ENCODE data around the gene KLHL29.

KLHL29 gene

DNA sequence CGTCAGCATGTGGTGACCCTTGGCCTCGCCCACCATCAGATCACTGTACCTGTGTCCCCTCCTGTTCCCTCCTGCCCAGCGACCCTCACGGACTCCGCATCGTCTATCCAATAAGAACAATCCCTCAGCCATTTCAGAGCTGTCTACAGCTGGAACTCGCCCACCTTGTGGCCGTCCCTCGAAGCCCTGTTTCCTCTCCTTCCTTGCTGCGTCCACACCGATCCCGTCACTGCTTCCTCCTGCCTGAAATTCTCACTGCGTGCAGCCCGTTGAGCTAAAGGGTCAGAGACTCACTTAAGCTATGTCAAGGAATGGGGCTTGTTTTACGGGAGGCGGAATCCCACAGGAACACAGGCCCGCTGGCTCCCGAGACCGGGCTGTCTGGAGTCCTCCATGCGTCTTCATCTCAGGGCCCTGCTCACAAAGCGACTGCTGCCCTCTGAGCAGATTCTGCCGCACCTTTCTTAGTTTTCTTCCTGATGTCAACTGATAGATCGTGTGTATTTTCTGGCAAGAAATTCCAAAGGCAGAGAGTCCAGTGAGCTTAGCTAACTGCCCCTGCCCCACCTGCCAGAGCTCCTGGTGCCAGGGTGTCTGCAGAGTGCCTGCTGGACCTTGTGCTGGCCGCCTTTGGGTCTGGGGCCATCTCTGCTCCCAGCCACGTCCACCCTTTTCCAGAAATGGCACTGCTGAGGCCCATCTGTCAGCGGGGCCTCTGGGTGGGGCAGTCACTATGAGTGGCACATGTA lies 35.3 kb downstream of the KLHL29 start:
- Histone ChIP-seq H3K27me3 (ENCODE audit: insufficient read depth, low read length) (no peaks in the 10 kb centered on the region), H3K4me1 (ENCODE audit: control insufficient read depth in 1 of 2, insufficient read depth in 2 of 2, low read length in 2 of 2) (peaks cover 35 to 47% of the 10 kb centered on the region in 2 experiments), H3K18ac (ENCODE audit: low read length) (peak overlapping the region; percentile 12), H3K9me3 (ENCODE audit: insufficient read depth, low read depth, low read length) (peaks cover 4% of the 10 kb centered on the region), H2BK5ac (ENCODE audit: low read depth, low read length, poor library complexity) (no peak overlapping the region), H3K79me1 (ENCODE audit: low read length) (peaks cover 19% of the 10 kb centered on the region), H2BK12ac (ENCODE audit: low read length) (peak overlapping the region; percentile 19), H4K91ac (ENCODE audit: low read depth, low read length) (no peak overlapping the region), H2AK5ac (ENCODE audit: low read length) (peak overlapping the region; percentile 9), H4K12ac (ENCODE audit: low read depth, low read length) (no peak overlapping the region), H3K4me2 (ENCODE audit: low read length) (no peak overlapping the region), H3K4me3 (ENCODE audit: low read depth, low read length) (no peak overlapping the region), H3K4ac (ENCODE audit: low read depth, low read length) (no peak overlapping the region), H3K23ac (ENCODE audit: low read length) (no peak overlapping the region), H3K27ac (ENCODE audit: low read depth, low read length) (no peak overlapping the region), H2BK120ac (ENCODE audit: insufficient read depth, low read length, poor library complexity) (peak overlapping the region; percentile 16), H4K8ac (ENCODE audit: low read depth, low read length) (no peak overlapping the region), H3K14ac (ENCODE audit: low read length) (peak overlapping the region; percentile 16), H3K36me3 (ENCODE audit: control insufficient read depth in 1 of 2, insufficient read depth in 2 of 2, low read length in 2 of 2) (peaks cover 0 to 2% of the 10 kb centered on the region in 2 experiments), H3K79me2 (ENCODE audit: control insufficient read depth, insufficient read depth, low read length, poor library complexity) (peaks cover 1% of the 10 kb centered on the region), H3K9ac (ENCODE audit: low read length) (no peak overlapping the region), H2AFZ (ENCODE audit: insufficient read depth, low read length, poor library complexity) (no peak overlapping the region)
- DNase-seq, result no peak
- no CpG with 5 or more reads among the region's 26 CpGs for WGBS (ENCODE audit: extremely low coverage, insufficient coverage, insufficient read length)

DNA sequence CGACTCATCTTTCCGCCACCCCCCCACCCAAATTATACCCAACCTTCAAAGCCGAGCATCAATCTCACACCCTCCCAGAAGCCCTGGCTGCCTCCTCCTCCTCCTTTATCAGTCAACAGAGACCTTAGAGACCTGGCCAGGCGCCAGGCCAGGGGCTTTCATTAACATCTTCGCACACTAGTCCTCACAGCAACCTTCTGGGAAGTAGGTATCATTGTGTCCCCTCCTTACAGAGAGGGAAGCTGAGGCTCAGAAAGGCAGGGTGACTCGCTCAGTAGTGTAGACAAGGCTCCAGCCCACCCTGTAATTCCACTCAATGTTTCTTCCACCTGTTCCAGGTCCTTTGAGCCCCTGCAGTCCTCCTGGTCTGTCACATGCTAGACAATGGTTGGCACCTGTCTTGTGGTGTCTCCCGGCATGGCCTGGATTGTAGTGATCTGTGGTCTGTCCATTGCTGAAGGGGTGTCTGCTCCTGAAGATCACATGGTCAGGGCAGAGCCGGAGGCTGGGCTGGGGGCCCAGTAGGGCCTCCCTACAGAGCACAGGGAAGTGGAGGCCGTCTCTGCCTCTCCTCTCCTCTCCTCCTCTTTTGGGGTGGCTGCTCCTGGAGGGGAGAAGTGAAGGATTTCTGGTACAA lies 36.0 kb downstream of the KLHL29 start:
- Histone ChIP-seq H4K8ac (ENCODE audit: low read depth, low read length) (no peak overlapping the region), H2BK5ac (ENCODE audit: low read depth, low read length, poor library complexity) (no peak overlapping the region), H3K4me3 (ENCODE audit: low read depth, low read length) (no peak overlapping the region), H3K4ac (ENCODE audit: low read depth, low read length) (no peak overlapping the region), H3K27me3 (ENCODE audit: insufficient read depth, low read length) (no peaks in the 10 kb centered on the region), H3K9ac (ENCODE audit: low read length) (no peak overlapping the region), H3K23ac (ENCODE audit: low read length) (no peak overlapping the region), H4K91ac (ENCODE audit: low read depth, low read length) (peak overlapping the region; percentile 1), H4K12ac (ENCODE audit: low read depth, low read length) (no peak overlapping the region), H2AK5ac (ENCODE audit: low read length) (no peak overlapping the region), H3K9me3 (ENCODE audit: insufficient read depth, low read depth, low read length) (peaks cover 4% of the 10 kb centered on the region), H3K4me1 (ENCODE audit: control insufficient read depth in 1 of 2, insufficient read depth in 2 of 2, low read length in 2 of 2) (peaks cover 42 to 54% of the 10 kb centered on the region in 2 experiments), H2BK120ac (ENCODE audit: insufficient read depth, low read length, poor library complexity) (no peak overlapping the region), H2AFZ (ENCODE audit: insufficient read depth, low read length, poor library complexity) (no peak overlapping the region), H2BK12ac (ENCODE audit: low read length) (no peak overlapping the region), H3K27ac (ENCODE audit: low read depth, low read length) (no peak overlapping the region), H3K18ac (ENCODE audit: low read length) (no peak overlapping the region), H3K79me1 (ENCODE audit: low read length) (peaks cover 24% of the 10 kb centered on the region), H3K4me2 (ENCODE audit: low read length) (no peak overlapping the region), H3K79me2 (ENCODE audit: control insufficient read depth, insufficient read depth, low read length, poor library complexity) (peaks cover 1% of the 10 kb centered on the region), H3K36me3 (ENCODE audit: control insufficient read depth in 1 of 2, insufficient read depth in 2 of 2, low read length in 2 of 2) (peaks cover 0 to 2% of the 10 kb centered on the region in 2 experiments), H3K14ac (ENCODE audit: low read length) (no peak overlapping the region)
- no peak for DNase-seq
- whole genome bisulfite sequencing (ENCODE audit: extremely low coverage, insufficient coverage, insufficient read length), result no CpG with 5 or more reads among the region's 9 CpGs

GRCh38 chr2:23422089-23423061 lies 37.4 kb downstream of the KLHL29 start:
- peak overlapping the region; percentile 6 for H2AK5ac ChIP-seq (ENCODE audit: low read length)

More at GRCh38 chr2:23422089-23423061, 37.4 kb downstream of the KLHL29 start:
- H3K4me1 ChIP-seq (ENCODE audit: control insufficient read depth in 1 of 2, insufficient read depth in 2 of 2, low read length in 2 of 2), result peaks cover 49 to 63% of the 10 kb centered on the region in 2 experiments
- peaks cover 4% of the 10 kb centered on the region for H3K9me3 ChIP-seq (ENCODE audit: insufficient read depth, low read depth, low read length)
- H3K79me1 ChIP-seq (ENCODE audit: low read length), result peaks cover 24% of the 10 kb centered on the region
- H3K79me2 ChIP-seq (ENCODE audit: control insufficient read depth, insufficient read depth, low read length, poor library complexity), result peaks cover 1% of the 10 kb centered on the region
- H3K4me2 ChIP-seq (ENCODE audit: low read length), result no peak overlapping the region
- peak overlapping the region; percentile 26 for H4K91ac ChIP-seq (ENCODE audit: low read depth, low read length)
- H2BK5ac ChIP-seq (ENCODE audit: low read depth, low read length, poor library complexity), result no peak overlapping the region
- peak overlapping the region; percentile 32 for H2BK12ac ChIP-seq (ENCODE audit: low read length)
- no peak overlapping the region for H2AFZ ChIP-seq (ENCODE audit: insufficient read depth, low read length, poor library complexity)
- H3K4me3 ChIP-seq (ENCODE audit: low read depth, low read length), result peak overlapping the region; percentile 27
- peak in 1 of 2 donors; percentile 41 for DNase-seq
- H3K23ac ChIP-seq (ENCODE audit: low read length), result peak overlapping the region; percentile 74
- H3K27ac ChIP-seq (ENCODE audit: low read depth, low read length), result peak overlapping the region; percentile 52
- H2BK120ac ChIP-seq (ENCODE audit: insufficient read depth, low read length, poor library complexity), result no peak overlapping the region
- H3K14ac ChIP-seq (ENCODE audit: low read length), result peak overlapping the region; percentile 18
- H3K9ac ChIP-seq (ENCODE audit: low read length), result no peak overlapping the region
- peaks cover 0 to under 1% of the 10 kb centered on the region in 2 experiments for H3K36me3 ChIP-seq (ENCODE audit: control insufficient read depth in 1 of 2, insufficient read depth in 2 of 2, low read length in 2 of 2)
- no peak overlapping the region for H3K4ac ChIP-seq (ENCODE audit: low read depth, low read length)
- H3K18ac ChIP-seq (ENCODE audit: low read length), result peak overlapping the region; percentile 23
- peak overlapping the region; percentile 0 for H4K8ac ChIP-seq (ENCODE audit: low read depth, low read length)
- no CpG with 5 or more reads among the region's 11 CpGs for WGBS (ENCODE audit: extremely low coverage, insufficient coverage, insufficient read length)
- H4K12ac ChIP-seq (ENCODE audit: low read depth, low read length), result no peak overlapping the region
- H3K27me3 ChIP-seq (ENCODE audit: insufficient read depth, low read length), result no peaks in the 10 kb centered on the region
